ENCODE results near the gene DVL2.

Gene DVL2

DNA sequence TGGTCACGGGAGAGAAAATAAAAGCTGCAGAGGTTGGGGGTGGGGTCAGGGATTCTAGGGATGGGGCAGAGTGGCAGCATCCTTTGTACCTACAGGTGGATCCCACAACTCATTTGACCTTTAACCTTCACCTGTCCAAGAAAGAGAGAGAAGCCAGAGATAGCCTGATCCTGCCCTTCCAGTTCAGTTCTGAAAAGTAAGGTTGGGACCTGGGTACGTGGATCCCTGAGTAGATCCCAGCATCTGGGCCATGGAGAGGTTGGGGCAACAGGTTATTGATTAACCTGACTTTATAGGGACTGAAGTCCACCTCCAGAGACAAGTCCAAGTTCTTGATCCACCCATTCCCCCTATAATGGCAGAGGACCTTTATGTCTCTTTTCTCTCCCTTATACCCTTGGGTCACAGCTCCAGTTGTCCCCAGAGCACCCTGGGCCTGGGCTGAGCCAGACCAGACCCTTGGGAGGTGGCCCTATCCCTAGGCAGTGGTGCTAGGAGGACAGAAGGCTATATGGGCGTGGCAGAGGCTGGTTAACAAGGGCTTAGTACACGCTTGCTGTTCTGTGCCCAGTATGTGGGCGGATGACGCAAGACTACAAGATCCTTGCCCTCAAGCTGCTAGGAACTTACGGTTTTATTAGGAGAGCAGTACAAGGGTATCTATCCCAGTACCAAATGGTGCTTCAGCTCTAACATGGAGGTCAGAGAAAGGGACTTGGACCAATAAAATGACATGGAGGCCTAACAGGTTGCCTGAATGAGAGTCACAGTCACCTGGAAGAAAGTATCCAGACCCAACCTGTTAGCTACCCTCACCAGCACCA is 24.6 kb upstream of the DVL2 start:
- H3K27me3 ChIP-seq (ENCODE audit: insufficient read depth, poor library complexity, severe bottlenecking) = peaks cover 2% of the 10 kb centered on the region
- no peak for TF ChIP-seq GABPA (IDR thresholded peaks at IDR 0.05; ENCODE audit: low read depth)
- no peak for TF ChIP-seq SPI1 (IDR thresholded peaks at IDR 0.05; ENCODE audit: borderline replicate concordance, low read depth)
- TF ChIP-seq POLR2AphosphoS5 (IDR thresholded peaks at IDR 0.05; ENCODE audit: low read depth) = no peak
- TF ChIP-seq, protein P1, sequence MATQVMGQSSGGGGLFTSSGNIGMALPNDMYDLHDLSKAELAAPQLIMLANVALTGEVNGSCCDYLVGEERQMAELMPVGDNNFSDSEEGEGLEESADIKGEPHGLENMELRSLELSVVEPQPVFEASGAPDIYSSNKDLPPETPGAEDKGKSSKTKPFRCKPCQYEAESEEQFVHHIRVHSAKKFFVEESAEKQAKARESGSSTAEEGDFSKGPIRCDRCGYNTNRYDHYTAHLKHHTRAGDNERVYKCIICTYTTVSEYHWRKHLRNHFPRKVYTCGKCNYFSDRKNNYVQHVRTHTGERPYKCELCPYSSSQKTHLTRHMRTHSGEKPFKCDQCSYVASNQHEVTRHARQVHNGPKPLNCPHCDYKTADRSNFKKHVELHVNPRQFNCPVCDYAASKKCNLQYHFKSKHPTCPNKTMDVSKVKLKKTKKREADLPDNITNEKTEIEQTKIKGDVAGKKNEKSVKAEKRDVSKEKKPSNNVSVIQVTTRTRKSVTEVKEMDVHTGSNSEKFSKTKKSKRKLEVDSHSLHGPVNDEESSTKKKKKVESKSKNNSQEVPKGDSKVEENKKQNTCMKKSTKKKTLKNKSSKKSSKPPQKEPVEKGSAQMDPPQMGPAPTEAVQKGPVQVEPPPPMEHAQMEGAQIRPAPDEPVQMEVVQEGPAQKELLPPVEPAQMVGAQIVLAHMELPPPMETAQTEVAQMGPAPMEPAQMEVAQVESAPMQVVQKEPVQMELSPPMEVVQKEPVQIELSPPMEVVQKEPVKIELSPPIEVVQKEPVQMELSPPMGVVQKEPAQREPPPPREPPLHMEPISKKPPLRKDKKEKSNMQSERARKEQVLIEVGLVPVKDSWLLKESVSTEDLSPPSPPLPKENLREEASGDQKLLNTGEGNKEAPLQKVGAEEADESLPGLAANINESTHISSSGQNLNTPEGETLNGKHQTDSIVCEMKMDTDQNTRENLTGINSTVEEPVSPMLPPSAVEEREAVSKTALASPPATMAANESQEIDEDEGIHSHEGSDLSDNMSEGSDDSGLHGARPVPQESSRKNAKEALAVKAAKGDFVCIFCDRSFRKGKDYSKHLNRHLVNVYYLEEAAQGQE (IDR thresholded peaks at IDR 0.05; ENCODE audit: insufficient replicate concordance, low read depth) = no peak
- TF ChIP-seq, protein P2, sequence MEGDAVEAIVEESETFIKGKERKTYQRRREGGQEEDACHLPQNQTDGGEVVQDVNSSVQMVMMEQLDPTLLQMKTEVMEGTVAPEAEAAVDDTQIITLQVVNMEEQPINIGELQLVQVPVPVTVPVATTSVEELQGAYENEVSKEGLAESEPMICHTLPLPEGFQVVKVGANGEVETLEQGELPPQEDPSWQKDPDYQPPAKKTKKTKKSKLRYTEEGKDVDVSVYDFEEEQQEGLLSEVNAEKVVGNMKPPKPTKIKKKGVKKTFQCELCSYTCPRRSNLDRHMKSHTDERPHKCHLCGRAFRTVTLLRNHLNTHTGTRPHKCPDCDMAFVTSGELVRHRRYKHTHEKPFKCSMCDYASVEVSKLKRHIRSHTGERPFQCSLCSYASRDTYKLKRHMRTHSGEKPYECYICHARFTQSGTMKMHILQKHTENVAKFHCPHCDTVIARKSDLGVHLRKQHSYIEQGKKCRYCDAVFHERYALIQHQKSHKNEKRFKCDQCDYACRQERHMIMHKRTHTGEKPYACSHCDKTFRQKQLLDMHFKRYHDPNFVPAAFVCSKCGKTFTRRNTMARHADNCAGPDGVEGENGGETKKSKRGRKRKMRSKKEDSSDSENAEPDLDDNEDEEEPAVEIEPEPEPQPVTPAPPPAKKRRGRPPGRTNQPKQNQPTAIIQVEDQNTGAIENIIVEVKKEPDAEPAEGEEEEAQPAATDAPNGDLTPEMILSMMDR (IDR thresholded peaks at IDR 0.05; ENCODE audit: insufficient read depth, low read length) = no peak
- H3K27ac ChIP-seq (replicated peaks) = no peak overlapping the region
- H3K4me3 ChIP-seq (replicated peaks; ENCODE audit: insufficient read depth, low read length) = no peak overlapping the region
- DNase-seq (ENCODE audit: low read depth in 1 of 2, low spot score in 1 of 2) = no peak

DNA sequence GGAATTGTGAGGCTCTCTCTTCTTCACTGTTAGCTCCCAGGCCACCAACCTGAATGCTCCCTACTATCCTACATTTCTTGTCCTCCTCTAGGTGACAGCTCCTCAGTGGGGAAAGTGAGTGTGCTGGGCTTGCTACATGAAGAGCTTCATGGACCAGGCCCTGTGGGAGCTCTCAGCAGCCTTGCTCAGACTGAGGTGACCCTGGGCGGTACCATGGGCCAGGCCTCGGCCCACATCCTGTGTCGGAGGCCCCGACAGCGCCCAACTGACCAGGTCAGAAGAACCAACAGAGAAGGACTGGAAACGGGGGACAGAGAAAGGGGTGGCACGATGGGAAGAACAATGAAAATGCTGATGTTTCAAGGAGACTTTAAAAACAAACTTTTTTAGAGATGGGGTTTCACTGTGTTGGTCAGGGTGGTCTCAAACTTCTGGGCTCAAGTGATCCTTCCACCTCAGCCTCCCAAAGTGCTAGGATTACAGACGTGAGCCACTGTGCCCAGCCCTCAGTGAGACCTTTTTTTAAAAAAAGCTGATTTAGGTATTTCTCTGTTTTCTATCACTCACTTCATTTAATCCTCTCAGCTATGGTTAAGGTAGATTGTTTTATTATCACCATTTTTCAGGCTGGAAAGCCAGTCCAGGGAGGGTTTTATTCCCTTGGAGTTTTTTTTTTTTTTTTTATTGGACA is 22.6 kb upstream of the DVL2 start:
- no peak overlapping the region for H3K4me3 ChIP-seq (replicated peaks; ENCODE audit: insufficient read depth, low read length)
- H3K27me3 ChIP-seq (ENCODE audit: insufficient read depth, poor library complexity, severe bottlenecking) = peaks cover 2% of the 10 kb centered on the region
- no peak overlapping the region for H3K27ac ChIP-seq (replicated peaks)
- no peak for DNase-seq (ENCODE audit: low read depth in 1 of 2, low spot score in 1 of 2)
- TF ChIP-seq, protein P1 (IDR thresholded peaks at IDR 0.05; ENCODE audit: insufficient replicate concordance, low read depth) = no peak

DNA sequence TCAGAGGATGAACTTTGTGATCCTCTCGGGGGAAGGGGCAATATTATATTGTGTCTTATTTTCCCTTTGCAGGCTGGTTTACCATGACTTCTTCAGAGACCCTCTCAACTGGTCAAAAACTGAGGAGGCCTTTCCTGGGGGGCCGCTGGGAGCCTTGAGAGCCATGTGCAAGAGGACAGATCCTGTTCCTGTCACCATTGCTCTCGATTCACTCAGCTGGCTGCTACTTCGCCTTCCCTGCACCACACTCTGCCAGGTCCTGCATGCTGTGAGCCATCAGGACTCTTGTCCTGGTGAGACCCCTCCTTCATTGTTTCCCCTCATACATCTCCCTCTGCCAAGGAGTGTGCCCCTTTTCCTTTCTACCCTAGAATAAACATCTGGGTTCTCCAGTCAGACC is 20.2 kb upstream of the DVL2 start:
- no peak for DNase-seq (ENCODE audit: low read depth in 1 of 2, low spot score in 1 of 2)
- H3K27me3 ChIP-seq (ENCODE audit: insufficient read depth, poor library complexity, severe bottlenecking) = no peaks in the 10 kb centered on the region
- H3K4me3 ChIP-seq (replicated peaks; ENCODE audit: insufficient read depth, low read length) = no peak overlapping the region
- TF ChIP-seq, protein P1 (IDR thresholded peaks at IDR 0.05; ENCODE audit: insufficient replicate concordance, low read depth) = no peak
- TF ChIP-seq POLR2AphosphoS5 (IDR thresholded peaks at IDR 0.05; ENCODE audit: low read depth) = no peak
- TF ChIP-seq, protein P2 (IDR thresholded peaks at IDR 0.05; ENCODE audit: insufficient read depth, low read length) = no peak
- no peak for TF ChIP-seq GABPA (IDR thresholded peaks at IDR 0.05; ENCODE audit: low read depth)
- TF ChIP-seq SPI1 (IDR thresholded peaks at IDR 0.05; ENCODE audit: borderline replicate concordance, low read depth) = no peak
- no peak overlapping the region for H3K27ac ChIP-seq (replicated peaks)

All from HL-60 (cell line).